Gastrocnemius medialis (tissue), 4 donors: ENCODE data around the gene PDCD11.

Experiments used
- CTCF ChIP-seq, 5 experiments: fragments of 450-650 bp in 3 of 5; fragments of 200-600 bp in 2 of 5; sonication (generic) in 2 of 5; IDR thresholded peaks in 4 of 5; conservative IDR thresholded peaks in 1 of 5; 1 replicate in 4 of 5; 2 replicates in 1 of 5; pipeline ENCODE4 v1.5.1; 2016 to 2019; ENCODE audit warnings: antibody characterized with exemption in 5 of 5, mild to moderate bottlenecking in 3 of 5, moderate library complexity in 3 of 5
- POLR2A ChIP-seq, 2 donors: fragments of 450-650 bp; IDR thresholded peaks; one replicate each; pipeline ENCODE4 v1.6.1; 2017; ENCODE audit warnings: antibody characterized with exemption in 2 of 2, mild to moderate bottlenecking in 2 of 2, moderate library complexity in 2 of 2

GRCh38 chr10:103466734-103467133 is 70.3 kb downstream of the PDCD11 start:
- TF ChIP-seq POLR2A (IDR thresholded peaks at IDR 0.05) = no peak
- TF ChIP-seq CTCF (IDR thresholded peaks at IDR 0.05 in 4 of 5, conservative IDR thresholded peaks at IDR 0.05 in 1 of 5) = no peak
